CD4-positive, alpha-beta memory T cell (primary cell): ENCODE results near the gene SCGB3A1. TPM values are rescaled to one million over a fixed set of nuclear protein-coding genes. Genes with fewer than 3 reads are reported as not detected.

ENCODE experiments used
- CTCF ChIA-PET: fragments of 350-600 bp; sonication (Branson Sonifier 250); formaldehyde crosslinking; loops from one replicate; lab custom pipeline; 2021; ENCODE audit warnings: inconsistent platforms; ENCODE audit not compliant: partially characterized antibody; lab: Charles Lee
- POLR2A ChIA-PET: fragments of 350-600 bp; sonication (Branson Sonifier 250); formaldehyde crosslinking; loops from one replicate; lab custom pipeline; 2021; ENCODE audit not compliant: partially characterized antibody; lab: Charles Lee
- DNase-seq, 5 donors: peaks; one replicate each; pipeline versions ENCODE4 v3.0.0 to v3.0.0-alpha.2; 2020 to 2022; ENCODE audit warnings: mixed read lengths in 1 of 5
- H3K27ac ChIP-seq: one replicate; pipeline ENCODE4 v1.7.0; 2013; ENCODE audit warnings: low read depth, low read length
- H3K27me3 ChIP-seq: 2 replicates; pipeline ENCODE4 v1.7.0; 2013; ENCODE audit warnings: mild to moderate bottlenecking, low read length, moderate library complexity; ENCODE audit not compliant: insufficient read depth
- H3K36me3 ChIP-seq: 2 replicates; pipeline ENCODE4 v1.7.0; 2013; ENCODE audit warnings: mild to moderate bottlenecking, low read length, moderate library complexity; ENCODE audit not compliant: insufficient read depth
- H3K4me1 ChIP-seq: 2 replicates; pipeline ENCODE4 v1.7.0; 2013; ENCODE audit warnings: mild to moderate bottlenecking, low read length, moderate library complexity; ENCODE audit not compliant: insufficient read depth
- H3K4me3 ChIP-seq, 2 donors: one replicate each; pipeline ENCODE4 v1.7.0; 2013; ENCODE audit warnings: low read length in 2 of 2, mild to moderate bottlenecking in 1 of 2
- H3K9me3 ChIP-seq, 2 donors: one replicate each; pipeline ENCODE4 v1.7.0; 2013; ENCODE audit warnings: low read length in 2 of 2, control low read depth in 1 of 2; ENCODE audit not compliant: control insufficient read depth in 1 of 2
- H3K27ac Mint-ChIP-seq, 7 donors: one replicate each; pipeline ENCODE4 v1.8.0; 2020 to 2021; ENCODE audit warnings: mixed read lengths in 7 of 7, mild to moderate bottlenecking in 6 of 7, inconsistent platforms in 3 of 7, moderate library complexity in 3 of 7
- H3K27me3 Mint-ChIP-seq, 2 donors: one replicate each; pipeline ENCODE4 v1.8.0; 2020 to 2021; ENCODE audit warnings: mixed read lengths in 2 of 2
- H3K36me3 Mint-ChIP-seq, 2 donors: one replicate each; pipeline ENCODE4 v1.8.0; 2020 to 2021; ENCODE audit warnings: mixed read lengths in 2 of 2, inconsistent platforms in 1 of 2, mild to moderate bottlenecking in 1 of 2
- H3K4me1 Mint-ChIP-seq, 4 donors: one replicate each; pipeline ENCODE4 v1.8.0; 2020 to 2021; ENCODE audit warnings: mixed read lengths in 4 of 4, mild to moderate bottlenecking in 1 of 4
- H3K4me3 Mint-ChIP-seq, 8 donors: one replicate each; pipeline ENCODE4 v1.8.0; 2020 to 2021; ENCODE audit warnings: mixed read lengths in 8 of 8, mild to moderate bottlenecking in 7 of 8, moderate library complexity in 6 of 8, inconsistent platforms in 3 of 8
- H3K9me3 Mint-ChIP-seq, 8 donors: one replicate each; pipeline ENCODE4 v1.8.0; 2020 to 2021; ENCODE audit warnings: mixed read lengths in 8 of 8, mild to moderate bottlenecking in 5 of 8, inconsistent platforms in 3 of 8, moderate library complexity in 1 of 8
- intact Hi-C: fragments of 100-400 bp; cut with micrococcal nuclease; formaldehyde crosslinking; loops from one replicate; pipeline ENCODE4 v1.15.1; 2023
- polyA plus RNA-seq, 2 donors: library from polyadenylated mRNA; unstranded; fragments of 300-500 nt; fragmentation: Illumina TruSeq; gene quantifications; one replicate each; pipeline ENCODE4 v1.2.3, GENCODE V29; 2021
- total RNA-seq, 2 experiments: library from RNA; stranded (reverse); gene quantifications; one replicate each; pipeline ENCODE4 v1.2.3, GENCODE V29; 2021

SCGB3A1 gene
- total and polyA plus RNA-seq, 4 experiments from 2014 or later, result not detected

DNA sequence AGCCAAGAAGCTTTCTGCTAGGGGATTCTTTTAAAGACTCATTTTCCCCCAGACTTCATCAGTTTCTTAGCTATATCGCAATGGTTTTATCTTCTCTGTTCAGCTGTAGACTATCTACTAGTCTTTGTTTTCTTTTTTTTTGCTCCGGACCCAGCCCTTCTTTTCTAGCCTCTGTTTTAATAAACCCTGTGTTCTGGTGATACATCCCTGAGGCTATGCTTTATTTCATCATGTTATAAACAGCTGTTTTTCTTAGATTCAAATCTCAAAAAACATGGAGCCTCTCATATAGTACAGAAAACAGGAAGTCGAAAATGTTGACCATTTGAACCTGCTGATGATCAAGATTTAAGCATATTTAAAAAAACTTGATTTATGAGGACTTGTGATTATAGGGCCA, 37.8 kb downstream of the SCGB3A1 start:
- no peak overlapping the region for H3K27ac ChIP-seq
- H3K27me3 Mint-ChIP-seq, result no peaks in the 10 kb centered on the region
- no peaks in the 10 kb centered on the region for H3K4me1 ChIP-seq
- intact Hi-C loops, result no loop called here
- H3K4me3 Mint-ChIP-seq, result no peak overlapping the region
- peaks cover 7% of the 10 kb centered on the region for H3K36me3 ChIP-seq
- DNase-seq, result no peak
- peaks cover 59 to 69% of the 10 kb centered on the region in 2 donors for H3K36me3 Mint-ChIP-seq
- peaks cover 3 to 14% (median 5%) of the 10 kb centered on the region in 4 donors for H3K4me1 Mint-ChIP-seq
- H3K4me3 ChIP-seq, result no peak overlapping the region
- ChIA-PET CTCF (interaction anchor here (1.3 kb wide), 1 partner anchor 13 kb away, joined by 4 read pairs; no protein-coding TSS in a partner anchor), POLR2A (no interaction called here)
- no peaks in the 10 kb centered on the region for H3K9me3 Mint-ChIP-seq
- no peaks in the 10 kb centered on the region for H3K9me3 ChIP-seq
- H3K27ac Mint-ChIP-seq, result peak overlapping the region in 1 of 7 donors; percentile 73
- no peaks in the 10 kb centered on the region for H3K27me3 ChIP-seq

DNA sequence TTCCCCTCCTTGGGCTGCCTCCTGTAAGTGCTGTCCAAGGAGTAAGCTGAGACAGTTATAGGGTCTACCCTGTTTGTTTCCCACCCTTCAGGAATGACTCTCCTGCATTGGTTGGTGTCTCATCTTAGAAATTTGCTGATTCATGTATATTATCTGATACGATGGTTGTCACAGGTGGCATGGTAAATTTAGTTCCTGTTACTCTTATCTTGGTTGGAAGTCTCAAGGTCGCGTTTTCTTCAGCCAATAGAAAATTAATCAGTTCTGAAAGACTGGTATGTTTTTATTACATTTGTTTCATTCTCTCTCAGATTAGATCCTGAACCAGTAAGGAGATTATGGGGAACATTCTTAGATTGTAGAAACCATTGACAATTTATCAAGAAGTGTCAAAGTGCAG, 42.7 kb downstream of the SCGB3A1 start:
- CTCF ChIA-PET, result no interaction called here
- no peak for DNase-seq
- Histone ChIP-seq H3K4me1 (no peaks in the 10 kb centered on the region), H3K27me3 (no peaks in the 10 kb centered on the region), H3K4me3 (no peak overlapping the region), H3K9me3 (no peaks in the 10 kb centered on the region), H3K36me3 (peaks cover 7% of the 10 kb centered on the region), H3K27ac (no peak overlapping the region)
- peak overlapping the region in 2 of 7 donors; percentile 5 to 53 for H3K27ac Mint-ChIP-seq
- H3K9me3 Mint-ChIP-seq, result no peaks in the 10 kb centered on the region
- H3K4me1 Mint-ChIP-seq, result peaks cover 5 to 19% (median 14%) of the 10 kb centered on the region in 4 donors
- H3K4me3 Mint-ChIP-seq, result no peak overlapping the region
- intact Hi-C loops, result no loop called here
- peaks cover 45 to 54% of the 10 kb centered on the region in 2 donors for H3K36me3 Mint-ChIP-seq
- POLR2A ChIA-PET, result no interaction called here
- H3K27me3 Mint-ChIP-seq, result no peaks in the 10 kb centered on the region

DNA sequence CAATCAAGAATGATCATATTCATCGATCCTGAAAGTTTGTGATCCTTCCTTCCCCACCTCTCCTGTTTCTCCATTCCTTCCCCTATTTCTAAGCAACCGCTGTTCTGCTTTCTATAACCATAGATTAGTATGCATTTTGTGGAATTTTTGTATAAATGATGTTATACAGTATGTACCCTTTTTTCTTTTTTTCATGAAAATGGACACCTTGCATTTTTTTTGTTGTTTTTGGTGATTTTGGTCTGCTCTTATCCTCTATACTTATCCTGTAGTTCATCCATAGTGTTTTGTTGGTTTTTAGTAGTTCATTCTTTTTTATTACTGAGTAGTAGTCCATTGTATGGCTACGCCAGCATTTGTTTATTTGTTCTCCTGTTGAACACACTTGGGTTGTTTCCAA, 46.1 kb downstream of the SCGB3A1 start:
- no peaks in the 10 kb centered on the region for H3K27me3 ChIP-seq
- ChIA-PET CTCF (no interaction called here), POLR2A (no interaction called here)
- no peaks in the 10 kb centered on the region for H3K9me3 ChIP-seq
- Mint-ChIP-seq H3K36me3 (peaks cover 42 to 51% of the 10 kb centered on the region in 2 donors), H3K4me3 (no peak overlapping the region), H3K4me1 (peaks cover 5 to 21% (median 19%) of the 10 kb centered on the region in 4 donors), H3K27me3 (no peaks in the 10 kb centered on the region), H3K9me3 (no peaks in the 10 kb centered on the region), H3K27ac (peak overlapping the region in 1 of 7 donors; percentile 74)
- no peak for DNase-seq
- intact Hi-C loops, result no loop called here
- no peak overlapping the region for H3K27ac ChIP-seq
- H3K36me3 ChIP-seq, result peaks cover 3% of the 10 kb centered on the region
- H3K4me1 ChIP-seq, result no peaks in the 10 kb centered on the region
- H3K4me3 ChIP-seq, result no peak overlapping the region

DNA sequence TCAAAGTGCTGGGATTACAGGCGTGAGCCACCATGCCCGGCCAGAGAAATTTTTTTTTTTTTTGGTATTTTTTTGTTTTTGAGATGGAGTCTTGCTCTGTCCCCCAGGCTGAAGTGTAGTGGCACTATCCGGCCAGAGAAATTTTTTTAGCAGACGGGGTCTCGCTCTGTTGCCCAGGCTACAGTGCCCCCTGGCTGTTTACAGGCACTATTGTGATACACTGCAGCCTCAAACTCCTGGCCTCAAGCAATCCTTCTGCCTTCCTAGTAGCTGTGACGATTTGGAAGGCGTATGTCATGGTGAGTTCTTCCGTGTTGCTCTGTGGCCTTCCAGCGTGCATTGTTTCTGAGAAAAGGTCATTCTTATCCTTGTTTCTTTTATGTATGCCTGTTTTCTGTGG, 49.6 kb downstream of the SCGB3A1 start:
- Mint-ChIP-seq H3K4me1 (peaks cover 13 to 29% (median 19%) of the 10 kb centered on the region in 4 donors), H3K4me3 (no peak overlapping the region), H3K27me3 (no peaks in the 10 kb centered on the region), H3K9me3 (peaks cover 0 to 2% (median 0%) of the 10 kb centered on the region in 8 donors), H3K36me3 (peaks cover 49 to 56% of the 10 kb centered on the region in 2 donors), H3K27ac (no peak overlapping the region)
- H3K36me3 ChIP-seq, result peaks cover 3% of the 10 kb centered on the region
- no peak overlapping the region for H3K4me3 ChIP-seq
- no peak overlapping the region for H3K27ac ChIP-seq
- H3K27me3 ChIP-seq, result no peaks in the 10 kb centered on the region
- POLR2A ChIA-PET, result no interaction called here
- intact Hi-C loops, result no loop called here
- no peaks in the 10 kb centered on the region for H3K4me1 ChIP-seq
- CTCF ChIA-PET, result no interaction called here
- no peak for DNase-seq
- H3K9me3 ChIP-seq, result no peaks in the 10 kb centered on the region

Other genes with a start within 250 kb of the SCGB3A1 start
- under 1 TPM; 0.12 to 1.00 TPM for gene GFPT2, start 238.2 kb downstream of the SCGB3A1 start, total RNA-seq
- gene GFPT2, start 238.2 kb downstream of the SCGB3A1 start, polyA plus RNA-seq, result under 1 TPM in 1 of 2 donors, not detected in 1; 0.13 TPM
- 10 to 100 TPM; 30.1 to 37.8 TPM for gene CNOT6, start 97.1 kb downstream of the SCGB3A1 start, total RNA-seq
- 1 to 10 TPM; 3.9 to 9.2 TPM for gene CNOT6, start 97.1 kb downstream of the SCGB3A1 start, polyA plus RNA-seq
- gene FLT4, start 58.1 kb upstream of the SCGB3A1 start, total RNA-seq, result 10 to 100 TPM in 1 of 2 experiments, 1 to 10 TPM in 1; 6.9 to 10.3 TPM
- 1 to 10 TPM in 1 of 2 donors, not detected in 1; 1.2 TPM for gene FLT4, start 58.1 kb upstream of the SCGB3A1 start, polyA plus RNA-seq
- gene OR2Y1, start 148.6 kb upstream of the SCGB3A1 start, total RNA-seq, result not detected
- not detected for gene OR2Y1, start 148.6 kb upstream of the SCGB3A1 start, polyA plus RNA-seq
- gene MGAT1, start 211.3 kb upstream of the SCGB3A1 start, total RNA-seq, result 100 to 1,000 TPM; 187 TPM
- 100 to 1,000 TPM; 135 to 150 TPM for gene MGAT1, start 211.3 kb upstream of the SCGB3A1 start, polyA plus RNA-seq